Ishikawa (cell line): ENCODE results near the gene ICE1.

Source experiments
- EP300 ChIP-seq: IDR thresholded peaks from 2 replicates; pipeline ENCODE4 v1.6.1; 2012; ENCODE audit warnings: borderline replicate concordance
- MAX ChIP-seq: IDR thresholded peaks from 2 replicates; pipeline ENCODE4 v1.6.1; 2012
- RAD21 ChIP-seq: IDR thresholded peaks from 2 replicates; pipeline ENCODE4 v1.6.1; 2012; ENCODE audit warnings: low read depth
- REST ChIP-seq: IDR thresholded peaks from 2 replicates; pipeline ENCODE4 v1.6.1; 2012; ENCODE audit warnings: low read depth, mild to moderate bottlenecking
- TAF1 ChIP-seq: IDR thresholded peaks from 2 replicates; pipeline ENCODE4 v1.6.1; 2012; ENCODE audit warnings: low read depth, mild to moderate bottlenecking
- TEAD4 ChIP-seq: IDR thresholded peaks from 2 replicates; pipeline ENCODE4 v1.6.1; 2012
- USF1 ChIP-seq: IDR thresholded peaks from 2 replicates; pipeline ENCODE4 v1.6.1; 2012
- YY1 ChIP-seq: IDR thresholded peaks from 2 replicates; pipeline ENCODE4 v1.6.1; 2012; ENCODE audit warnings: low read depth

- TF ChIP-seq RAD21 = peak; percentile 77
- no peak for TF ChIP-seq TAF1
- TF ChIP-seq EP300 = no peak
- TF ChIP-seq YY1 = no peak
- no peak for TF ChIP-seq TEAD4
- TF ChIP-seq MAX = no peak
- TF ChIP-seq USF1 = no peak
- no peak for TF ChIP-seq REST
Observed at GRCh38 chr5:5492087-5492933, 69.8 kb downstream of the ICE1 start.
